GM03348 (cell line): Measurements from ENCODE around the gene TMEM258.

Experiments used
- DNase-seq: peaks from one replicate; pipeline ENCODE4 v3.0.0; 2012; ENCODE audit warnings: low spot score

The TMEM258 gene

GRCh38 chr11:61739966-61740365 is 52.4 kb downstream of the TMEM258 start:
- DNase-seq, result no peak

GRCh38 chr11:61739413-61739812 is 53.0 kb downstream of the TMEM258 start:
- no peak for DNase-seq
